ENCODE results near the gene IL17F. TPM values are rescaled to one million over a fixed set of nuclear protein-coding genes. Genes with fewer than 3 reads are reported as not detected.
"Not testable (repeated sequence)": the region's sequence is repeated elsewhere in the genome, so short reads cannot be mapped to it uniquely, and the experiment has no call there.

The IL17F gene
- polyA plus RNA-seq, 1 donor = not detected

GRCh38 chr6:52245425-52245824, 1.1 kb upstream of the IL17F start:
- no peak for DNase-seq (ENCODE audit: low read depth)

GRCh38 chr6:52243282-52243893, 912 bp downstream of the IL17F start:
- DNase-seq (ENCODE audit: low read depth) = no peak

GRCh38 chr6:52241819-52242218, 2.5 kb downstream of the IL17F start:
- DNase-seq (ENCODE audit: low read depth) = no peak

GRCh38 chr6:52233975-52234823, 10.1 kb downstream of the IL17F start:
- peak; percentile 4 for DNase-seq (ENCODE audit: low read depth)

- DNase-seq (ENCODE audit: low read depth) = no peak
Measured at GRCh38 chr6:52233005-52233404, 11.3 kb downstream of the IL17F start.

GRCh38 chr6:52231406-52232127, 12.7 kb downstream of the IL17F start:
- no peak for DNase-seq (ENCODE audit: low read depth)

GRCh38 chr6:52230685-52231084, 13.6 kb downstream of the IL17F start:
- no peak for DNase-seq (ENCODE audit: low read depth)

GRCh38 chr6:52227495-52227894, 16.8 kb downstream of the IL17F start:
- DNase-seq (ENCODE audit: low read depth) = no peak

- no peak for DNase-seq (ENCODE audit: low read depth)
Measured at GRCh38 chr6:52221302-52221701, 23.0 kb downstream of the IL17F start.

GRCh38 chr6:52217761-52218160, 26.5 kb downstream of the IL17F start:
- DNase-seq (ENCODE audit: low read depth) = no peak

GRCh38 chr6:52216932-52217575, 27.2 kb downstream of the IL17F start:
- DNase-seq (ENCODE audit: low read depth) = no peak

GRCh38 chr6:52215787-52216186, 28.5 kb downstream of the IL17F start:
- no peak for DNase-seq (ENCODE audit: low read depth)

- DNase-seq (ENCODE audit: low read depth) = no peak
Measured at GRCh38 chr6:52213127-52213526, 31.2 kb downstream of the IL17F start.

GRCh38 chr6:52210227-52210626, 34.1 kb downstream of the IL17F start:
- DNase-seq (ENCODE audit: low read depth) = no peak

GRCh38 chr6:52209770-52210169, 34.5 kb downstream of the IL17F start:
- DNase-seq (ENCODE audit: low read depth) = no peak

GRCh38 chr6:52208612-52209011, 35.7 kb downstream of the IL17F start:
- DNase-seq (ENCODE audit: low read depth) = no peak

GRCh38 chr6:52207066-52207465, 37.2 kb downstream of the IL17F start:
- no peak for DNase-seq (ENCODE audit: low read depth)

GRCh38 chr6:52201493-52201892, 42.8 kb downstream of the IL17F start:
- no peak for DNase-seq (ENCODE audit: low read depth)

GRCh38 chr6:52201046-52201445, 43.3 kb downstream of the IL17F start:
- DNase-seq (ENCODE audit: low read depth) = no peak

GRCh38 chr6:52200088-52200487, 44.2 kb downstream of the IL17F start:
- DNase-seq (ENCODE audit: low read depth) = not testable (repeated sequence)

GRCh38 chr6:52195886-52196285, 48.4 kb downstream of the IL17F start:
- no peak for DNase-seq (ENCODE audit: low read depth)

- DNase-seq (ENCODE audit: low read depth) = no peak
Measured at GRCh38 chr6:52191824-52192223, 52.5 kb downstream of the IL17F start.
